Lung (tissue), 12 donors: ENCODE data around the gene AGT. TPM values are rescaled to one million over a fixed set of nuclear protein-coding genes. Genes with fewer than 3 reads are reported as not detected.

ENCODE experiments used
- ATAC-seq: fragments of 200-7000 bp; cut with Tn5 transposase; one replicate; pipeline ENCODE4 v1.9.1; 2020; ENCODE audit warnings: moderate number of reproducible peaks; ENCODE audit not compliant: insufficient read depth, low FRiP score
- DNase-seq, 3 donors: peaks; one replicate each; pipeline ENCODE4 v3.0.0-alpha.2; 2013 to 2017
- H3K27ac ChIP-seq, 2 donors: one replicate each; pipeline ENCODE4 v1.5.1; 2013; ENCODE audit warnings: mild to moderate bottlenecking in 2 of 2, moderate library complexity in 2 of 2, control low read depth in 1 of 2, inconsistent platforms in 1 of 2, low read depth in 1 of 2, low read length in 1 of 2
- H3K27me3 ChIP-seq, 3 donors: one replicate each; pipeline ENCODE4 v1.5.1; 2013; ENCODE audit warnings: low read length in 2 of 3; ENCODE audit not compliant: control insufficient read depth in 3 of 3, insufficient read depth in 3 of 3
- H3K36me3 ChIP-seq, 4 donors: one replicate each; pipeline ENCODE4 v1.5.1; 2013; ENCODE audit warnings: low read length in 4 of 4, mild to moderate bottlenecking in 1 of 4, moderate library complexity in 1 of 4; ENCODE audit not compliant: control insufficient read depth in 4 of 4, insufficient read depth in 4 of 4
- H3K4me1 ChIP-seq, 5 donors: one replicate each; pipeline ENCODE4 v1.5.1; 2013; ENCODE audit warnings: low read length in 5 of 5, mild to moderate bottlenecking in 2 of 5, moderate library complexity in 1 of 5; ENCODE audit not compliant: control insufficient read depth in 5 of 5, insufficient read depth in 5 of 5
- H3K4me3 ChIP-seq: one replicate; pipeline ENCODE4 v1.5.1; 2013; ENCODE audit warnings: mild to moderate bottlenecking, control low read depth, moderate library complexity
- H3K9ac ChIP-seq, 2 donors: one replicate each; pipeline ENCODE4 v1.5.1; 2013; ENCODE audit warnings: low read length in 2 of 2, control low read depth in 1 of 2; ENCODE audit not compliant: insufficient read depth in 1 of 2
- H3K9me3 ChIP-seq, 4 donors: one replicate each; pipeline ENCODE4 v1.5.1; 2013; ENCODE audit warnings: low read length in 3 of 4, mild to moderate bottlenecking in 1 of 4, moderate library complexity in 1 of 4; ENCODE audit not compliant: control insufficient read depth in 4 of 4, insufficient read depth in 3 of 4
- WGBS, 2 donors: extraction: QIAGEN DNeasy Blood & Tissue Kit; methylation state at CpG; one replicate each; pipeline ENCODE4 v1.1.7; 2013; 5-methylcytosine and 5-hydroxymethylcytosine counted together
- polyA plus RNA-seq, 2 donors: library from polyadenylated mRNA; stranded (reverse); fragments of 200-250 nt; gene quantifications; one replicate each; pipeline ENCODE4 v1.2.1, GENCODE V29; 2013
- total RNA-seq, 2 donors: library from RNA; depleted of rRNA in 1 of 2; stranded (reverse); fragments of >200 nt in 1 of 2; gene quantifications; one replicate each; pipeline ENCODE4 v1.2.1, GENCODE V29; 2014 to 2021
- TF ChIP-seq, protein P1 (sequence below): IDR thresholded peaks from 2 replicates; pipeline ENCODE4 v1.5.1; 2012; ENCODE audit warnings: mild to moderate bottlenecking; ENCODE audit errors: control extremely low read depth, extremely low read depth
- donor health status: control.
- donor health status: control.
- donor health status: Bipolar disorder and iron deficiency.
- donor health status: healthy.
- donor health status: DM: yes; HTN: yes; CAD: no.

AGT gene
- total and polyA plus RNA-seq, 4 donors: 1.7 to 3.5 (median 1.9) TPM

DNA sequence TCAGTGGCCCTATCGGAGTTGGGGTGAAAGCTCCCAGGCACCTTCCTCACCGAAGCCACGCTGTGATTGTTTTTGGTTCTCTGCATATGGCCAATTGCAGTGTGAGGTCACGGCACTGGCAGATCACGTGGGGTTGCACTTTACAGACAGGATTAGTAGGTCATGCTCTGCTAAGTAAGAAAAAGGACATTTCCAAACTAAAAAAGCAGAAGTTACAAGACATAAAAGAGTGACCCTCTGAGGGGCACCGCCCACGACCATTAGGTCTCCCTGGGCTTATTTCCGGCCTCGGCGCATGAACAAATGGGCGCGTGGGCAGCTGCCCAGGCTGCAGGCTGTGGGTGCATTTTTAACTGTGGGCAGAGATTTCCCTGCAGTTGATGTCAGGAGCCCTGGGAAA is 35.2 kb upstream of the AGT start:
- Histone ChIP-seq H3K36me3 (no peaks in the 10 kb centered on the region), H3K9me3 (peaks cover 0 to 2% (median 0%) of the 10 kb centered on the region in 4 donors), H3K9ac (no peak overlapping the region), H3K27me3 (no peaks in the 10 kb centered on the region), H3K4me1 (peaks cover 0 to 39% (median 15%) of the 10 kb centered on the region in 5 donors), H3K4me3 (no peak overlapping the region), H3K27ac (no peak overlapping the region)
- 81 to 85% methylated on average over 12 of the region's 12 CpGs for WGBS, 2 donors
- ATAC-seq (no peak), DNase-seq (no peak)
- TF ChIP-seq, protein P1, sequence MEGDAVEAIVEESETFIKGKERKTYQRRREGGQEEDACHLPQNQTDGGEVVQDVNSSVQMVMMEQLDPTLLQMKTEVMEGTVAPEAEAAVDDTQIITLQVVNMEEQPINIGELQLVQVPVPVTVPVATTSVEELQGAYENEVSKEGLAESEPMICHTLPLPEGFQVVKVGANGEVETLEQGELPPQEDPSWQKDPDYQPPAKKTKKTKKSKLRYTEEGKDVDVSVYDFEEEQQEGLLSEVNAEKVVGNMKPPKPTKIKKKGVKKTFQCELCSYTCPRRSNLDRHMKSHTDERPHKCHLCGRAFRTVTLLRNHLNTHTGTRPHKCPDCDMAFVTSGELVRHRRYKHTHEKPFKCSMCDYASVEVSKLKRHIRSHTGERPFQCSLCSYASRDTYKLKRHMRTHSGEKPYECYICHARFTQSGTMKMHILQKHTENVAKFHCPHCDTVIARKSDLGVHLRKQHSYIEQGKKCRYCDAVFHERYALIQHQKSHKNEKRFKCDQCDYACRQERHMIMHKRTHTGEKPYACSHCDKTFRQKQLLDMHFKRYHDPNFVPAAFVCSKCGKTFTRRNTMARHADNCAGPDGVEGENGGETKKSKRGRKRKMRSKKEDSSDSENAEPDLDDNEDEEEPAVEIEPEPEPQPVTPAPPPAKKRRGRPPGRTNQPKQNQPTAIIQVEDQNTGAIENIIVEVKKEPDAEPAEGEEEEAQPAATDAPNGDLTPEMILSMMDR: no peak

GRCh38 chr1:230747890-230748800 is 34.2 kb upstream of the AGT start:
- H3K4me1 ChIP-seq: peaks cover 0 to 39% (median 14%) of the 10 kb centered on the region in 5 donors
- H3K9me3 ChIP-seq: peaks cover 0 to 2% (median 0%) of the 10 kb centered on the region in 4 donors
- H3K4me3 ChIP-seq: no peak overlapping the region
- no peaks in the 10 kb centered on the region for H3K36me3 ChIP-seq
- ATAC-seq: no peak
- WGBS, 2 donors: 68 to 85% methylated on average over 16 of the region's 16 CpGs
- no peak for DNase-seq
- no peaks in the 10 kb centered on the region for H3K27me3 ChIP-seq
- no peak overlapping the region for H3K9ac ChIP-seq
- TF ChIP-seq, protein P1: no peak
- peak overlapping the region in 1 of 2 donors; percentile 66 for H3K27ac ChIP-seq

- WGBS, 2 donors: 60 to 76% methylated on average over 14 of the region's 14 CpGs
- Histone ChIP-seq H3K9me3 (peaks cover 0 to 2% (median 0%) of the 10 kb centered on the region in 4 donors), H3K27ac (peak within 1 kb of the TSS in 1 of 2 donors; percentile 66), H3K36me3 (no peaks in the 10 kb centered on the region), H3K4me1 (peaks cover 0 to 38% (median 13%) of the 10 kb centered on the region in 5 donors), H3K9ac (no peak within 1 kb of the TSS), H3K4me3 (no peak within 1 kb of the TSS), H3K27me3 (no peaks in the 10 kb centered on the region)
- TF ChIP-seq, protein P1: no peak
- ATAC-seq (no peak), DNase-seq (no peak)
These were observed 33.3 kb upstream of the AGT start, which contains the start of gene CAPN9 for GRCh38 chr1:230747127-230747730. Gene CAPN9 (plus strand): TSS chr1:230747388. CDS start chr1:230747497, 109 bp downstream.
